ENCODE results near the gene CPOX. TPM values are rescaled to one million over a fixed set of nuclear protein-coding genes. Genes with fewer than 3 reads are reported as not detected.

The CPOX gene
- total and polyA plus RNA-seq, 4 donors = 19.5 to 26.7 (median 22.9) TPM

DNA sequence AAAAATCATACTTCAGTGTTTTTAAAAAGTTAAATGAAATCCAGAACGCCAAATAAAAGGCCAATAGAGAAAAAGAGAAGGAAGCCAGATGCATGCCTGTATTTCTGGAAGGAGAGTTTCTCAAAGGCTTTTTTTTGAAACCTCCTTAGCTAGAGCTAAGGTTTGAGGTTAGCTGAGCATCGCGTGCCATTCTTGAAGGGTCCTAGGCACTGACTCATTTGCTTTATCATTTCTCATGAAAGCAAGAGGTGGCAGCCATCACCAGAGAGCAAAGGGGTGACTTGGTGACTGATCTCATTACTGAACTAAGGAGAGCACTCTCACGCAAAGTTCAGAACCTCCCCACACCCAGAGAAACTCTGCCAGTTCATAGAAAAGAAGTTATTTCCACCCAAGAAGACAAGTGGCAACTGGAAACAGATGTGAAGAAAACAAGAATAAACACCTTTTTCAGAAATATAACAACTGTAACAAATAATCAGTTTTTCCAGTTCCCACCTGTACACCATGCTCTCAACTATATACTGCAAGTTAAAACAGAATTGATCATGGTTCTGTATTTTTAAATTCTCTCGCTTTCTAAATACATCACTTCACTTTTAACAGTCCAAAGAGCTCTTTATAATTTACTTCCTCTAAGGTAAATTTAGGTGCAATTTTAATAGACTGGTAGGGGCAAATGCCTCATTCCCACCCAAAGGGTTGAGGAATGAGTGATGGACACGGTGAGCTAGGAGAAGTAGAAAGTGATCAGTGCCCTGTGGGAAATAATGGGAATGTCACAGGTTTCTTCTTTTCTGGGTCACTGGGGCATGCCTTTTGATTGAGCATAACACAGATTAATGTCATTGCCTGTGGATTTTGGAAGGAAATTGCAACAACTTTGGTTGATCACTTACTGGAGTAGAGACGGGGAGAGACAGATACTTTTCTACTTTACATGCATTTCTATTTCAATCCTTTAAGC is 37.0 kb downstream of the CPOX start:
- DNase-seq (ENCODE audit: low read depth in 4 of 6, low spot score in 6 of 6) = peak in 1 of 6 donors; percentile 7
- no peak overlapping the region for H3K4me3 ChIP-seq (ENCODE audit: low read depth, low read length)
- H3K27ac ChIP-seq (ENCODE audit: low read depth, low read length) = no peak overlapping the region
- no peaks in the 10 kb centered on the region for H3K27me3 ChIP-seq (ENCODE audit: control insufficient read depth, insufficient read depth, low read length)
- 73% methylated on average over 4 of the region's 7 CpGs for WGBS (ENCODE audit: insufficient coverage)
- no peaks in the 10 kb centered on the region for H3K9me3 ChIP-seq (ENCODE audit: control insufficient read depth, insufficient read depth, low read length)
- H3K36me3 ChIP-seq (ENCODE audit: control insufficient read depth, insufficient read depth, low read length) = no peaks in the 10 kb centered on the region
- no peaks in the 10 kb centered on the region for H3K4me1 ChIP-seq (ENCODE audit: control insufficient read depth, insufficient read depth, low read length)

DNA sequence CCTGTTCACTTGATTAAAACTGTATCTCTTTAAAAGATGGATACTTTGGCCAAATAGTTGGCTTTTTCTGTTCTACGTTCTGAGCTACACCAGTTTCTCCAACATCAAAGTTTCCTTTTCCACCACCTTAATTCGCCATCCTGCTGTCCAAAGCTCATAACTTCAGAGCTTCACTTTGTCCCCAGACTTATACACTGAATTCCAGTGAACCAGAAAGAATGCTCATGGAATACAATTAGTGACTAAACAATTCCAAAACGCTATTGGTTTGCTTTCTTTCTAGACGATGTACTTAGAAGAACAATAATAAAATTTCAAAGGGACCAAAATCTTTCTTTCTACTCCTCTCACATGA is 38.4 kb downstream of the CPOX start:
- H3K4me3 ChIP-seq (ENCODE audit: low read depth, low read length) = no peak overlapping the region
- H3K27me3 ChIP-seq (ENCODE audit: control insufficient read depth, insufficient read depth, low read length) = no peaks in the 10 kb centered on the region
- no peak overlapping the region for H3K27ac ChIP-seq (ENCODE audit: low read depth, low read length)
- WGBS (ENCODE audit: insufficient coverage) = 35% methylated on average over 2 of the region's 4 CpGs
- H3K4me1 ChIP-seq (ENCODE audit: control insufficient read depth, insufficient read depth, low read length) = no peaks in the 10 kb centered on the region
- no peaks in the 10 kb centered on the region for H3K36me3 ChIP-seq (ENCODE audit: control insufficient read depth, insufficient read depth, low read length)
- no peaks in the 10 kb centered on the region for H3K9me3 ChIP-seq (ENCODE audit: control insufficient read depth, insufficient read depth, low read length)
- no peak for DNase-seq (ENCODE audit: low read depth in 4 of 6, low spot score in 6 of 6)

DNA sequence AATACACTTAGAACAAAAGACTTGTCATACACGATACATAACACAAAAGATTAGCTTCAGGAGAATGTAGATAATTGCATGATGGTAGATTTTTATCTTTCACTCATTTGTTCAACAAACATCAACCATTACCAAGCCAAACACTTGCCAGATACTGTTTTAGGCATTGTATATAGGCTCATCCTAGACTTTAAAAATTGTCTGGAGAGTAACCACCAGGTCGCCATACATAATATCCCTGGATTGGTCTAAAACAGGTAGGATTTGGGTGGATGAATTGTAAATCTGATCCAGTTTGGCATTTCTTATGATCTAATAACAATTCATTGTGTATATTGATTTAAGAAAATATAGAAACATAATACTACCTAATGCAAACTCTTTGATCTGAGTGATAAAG is 38.8 kb downstream of the CPOX start:
- Histone ChIP-seq H3K27me3 (ENCODE audit: control insufficient read depth, insufficient read depth, low read length) (no peaks in the 10 kb centered on the region), H3K27ac (ENCODE audit: low read depth, low read length) (no peak overlapping the region), H3K36me3 (ENCODE audit: control insufficient read depth, insufficient read depth, low read length) (no peaks in the 10 kb centered on the region), H3K9me3 (ENCODE audit: control insufficient read depth, insufficient read depth, low read length) (no peaks in the 10 kb centered on the region), H3K4me3 (ENCODE audit: low read depth, low read length) (no peak overlapping the region), H3K4me1 (ENCODE audit: control insufficient read depth, insufficient read depth, low read length) (no peaks in the 10 kb centered on the region)
- WGBS (ENCODE audit: insufficient coverage) = no CpG with 5 or more reads among the region's 2 CpGs
- no peak for DNase-seq (ENCODE audit: low read depth in 4 of 6, low spot score in 6 of 6)

DNA sequence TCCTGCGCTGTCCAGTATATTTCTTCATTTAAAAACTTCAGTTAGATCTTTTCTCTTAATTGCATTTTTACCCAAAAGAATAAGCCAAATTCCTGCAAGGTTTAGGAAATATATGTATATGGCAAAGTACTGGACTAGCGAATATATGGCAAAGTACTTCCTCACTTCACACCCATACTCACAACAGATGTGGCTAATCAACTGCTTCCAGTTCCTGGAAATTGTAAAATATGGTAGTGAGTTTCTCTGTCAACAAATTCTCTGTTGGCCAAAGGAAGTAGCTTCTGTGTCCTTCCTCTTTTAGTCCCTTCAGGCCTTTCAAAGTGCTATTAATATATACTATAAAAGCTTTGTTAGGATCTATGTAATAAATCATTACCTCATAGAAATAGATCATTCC is 39.7 kb downstream of the CPOX start:
- no peaks in the 10 kb centered on the region for H3K27me3 ChIP-seq (ENCODE audit: control insufficient read depth, insufficient read depth, low read length)
- no peak overlapping the region for H3K4me3 ChIP-seq (ENCODE audit: low read depth, low read length)
- peak in 1 of 6 donors; percentile 13 for DNase-seq (ENCODE audit: low read depth in 4 of 6, low spot score in 6 of 6)
- no peak overlapping the region for H3K27ac ChIP-seq (ENCODE audit: low read depth, low read length)
- no peaks in the 10 kb centered on the region for H3K4me1 ChIP-seq (ENCODE audit: control insufficient read depth, insufficient read depth, low read length)
- WGBS (ENCODE audit: insufficient coverage) = no CpG with 5 or more reads among the region's 2 CpGs
- H3K9me3 ChIP-seq (ENCODE audit: control insufficient read depth, insufficient read depth, low read length) = no peaks in the 10 kb centered on the region
- H3K36me3 ChIP-seq (ENCODE audit: control insufficient read depth, insufficient read depth, low read length) = no peaks in the 10 kb centered on the region

DNA sequence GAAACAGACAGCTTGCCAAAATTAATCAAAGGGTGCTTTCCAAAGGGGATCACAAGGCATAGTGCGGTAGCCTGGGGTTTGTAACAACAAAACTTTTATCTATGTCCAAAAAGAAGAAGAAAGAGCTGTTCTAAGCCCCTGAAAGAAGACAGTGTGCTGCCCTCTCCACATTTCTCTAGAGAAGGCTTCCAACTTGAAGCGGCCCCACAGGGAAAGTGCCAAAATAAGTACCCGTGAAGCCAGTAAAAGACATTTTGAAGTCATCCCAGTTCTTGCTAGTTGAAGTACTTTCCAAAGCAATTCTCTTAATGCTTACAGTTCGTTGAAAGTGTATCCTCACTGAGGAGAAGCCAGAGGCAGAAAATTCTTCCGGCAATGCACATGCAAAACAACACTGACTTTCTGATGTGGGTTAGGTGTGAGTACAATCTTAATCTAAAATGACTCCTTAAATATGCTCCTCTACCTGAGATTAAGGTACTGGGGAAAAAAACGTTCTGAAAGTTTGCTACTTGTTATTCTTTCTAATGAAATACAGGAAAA is 40.3 kb downstream of the CPOX start:
- Histone ChIP-seq H3K27me3 (ENCODE audit: control insufficient read depth, insufficient read depth, low read length) (no peaks in the 10 kb centered on the region), H3K4me3 (ENCODE audit: low read depth, low read length) (no peak overlapping the region), H3K4me1 (ENCODE audit: control insufficient read depth, insufficient read depth, low read length) (no peaks in the 10 kb centered on the region), H3K9me3 (ENCODE audit: control insufficient read depth, insufficient read depth, low read length) (no peaks in the 10 kb centered on the region), H3K27ac (ENCODE audit: low read depth, low read length) (no peak overlapping the region), H3K36me3 (ENCODE audit: control insufficient read depth, insufficient read depth, low read length) (no peaks in the 10 kb centered on the region)
- WGBS (ENCODE audit: insufficient coverage) = 57% methylated on average over 1 of the region's 6 CpGs
- DNase-seq (ENCODE audit: low read depth in 4 of 6, low spot score in 6 of 6) = peak in 1 of 6 donors; percentile 37

DNA sequence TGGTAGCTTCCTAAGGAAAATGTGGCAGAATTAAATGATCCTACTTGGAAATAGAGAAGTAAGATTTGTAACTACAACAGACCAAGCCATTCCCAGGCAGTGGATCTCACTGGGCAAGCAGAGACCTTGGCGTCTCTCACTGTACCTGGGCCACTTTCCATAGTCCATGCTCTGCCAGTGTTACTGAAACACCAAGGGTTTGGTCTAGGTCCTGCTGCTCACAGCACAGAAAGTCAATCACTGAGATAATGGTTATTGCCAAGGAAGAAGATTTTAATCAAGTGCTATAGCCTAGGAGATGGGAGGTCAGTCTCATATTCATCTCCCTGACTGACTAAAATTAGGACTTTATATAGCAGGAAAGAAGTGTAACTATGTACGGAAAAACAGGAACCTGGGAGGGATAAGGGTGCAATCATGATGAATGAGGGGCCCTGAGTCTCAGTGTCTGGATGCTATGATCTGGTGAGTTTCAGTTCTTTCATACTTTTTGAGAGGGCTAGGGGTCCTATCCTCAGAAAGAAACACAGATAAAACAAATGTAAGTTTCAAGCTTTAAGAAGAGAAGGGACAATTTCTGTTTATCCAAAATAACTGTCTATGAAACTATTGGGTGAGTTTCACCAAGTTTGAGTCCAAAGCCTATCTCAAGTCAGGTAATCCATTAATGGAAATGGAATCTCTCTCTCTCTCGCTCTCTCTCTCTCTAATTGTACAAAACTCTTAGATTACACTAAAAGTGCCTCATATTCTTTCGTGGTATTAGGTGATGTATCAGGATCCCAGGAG is 41.0 kb downstream of the CPOX start:
- DNase-seq (ENCODE audit: low read depth in 4 of 6, low spot score in 6 of 6) = no peak

DNA sequence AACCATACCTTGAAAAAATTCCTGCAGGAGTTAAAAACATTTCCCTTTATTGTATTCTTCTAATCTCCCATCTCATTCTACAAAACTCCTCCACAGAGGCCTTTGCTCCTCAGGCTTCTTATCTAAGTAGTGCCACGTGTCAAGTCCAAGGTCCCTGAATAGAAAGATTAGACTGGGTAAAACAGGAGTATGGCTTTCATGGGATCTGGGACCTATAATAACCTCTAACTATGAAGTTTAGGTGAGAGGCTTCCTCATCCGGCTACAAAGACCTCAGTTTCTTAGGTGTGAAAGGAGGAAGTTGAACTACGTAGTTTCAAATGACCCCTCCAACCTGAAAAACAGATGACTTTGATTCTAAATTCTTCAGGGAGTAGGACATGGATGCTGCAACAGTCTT is 41.7 kb downstream of the CPOX start:
- DNase-seq (ENCODE audit: low read depth in 4 of 6, low spot score in 6 of 6) = no peak
- no peak overlapping the region for H3K27ac ChIP-seq (ENCODE audit: low read depth, low read length)
- WGBS (ENCODE audit: insufficient coverage) = no CpG with 5 or more reads among the region's 3 CpGs

More for the DNA sequence above, 41.0 kb downstream of the CPOX start:
- Histone ChIP-seq H3K36me3 (ENCODE audit: control insufficient read depth, insufficient read depth, low read length) (no peaks in the 10 kb centered on the region), H3K27me3 (ENCODE audit: control insufficient read depth, insufficient read depth, low read length) (no peaks in the 10 kb centered on the region), H3K9me3 (ENCODE audit: control insufficient read depth, insufficient read depth, low read length) (no peaks in the 10 kb centered on the region), H3K4me3 (ENCODE audit: low read depth, low read length) (no peak overlapping the region), H3K27ac (ENCODE audit: low read depth, low read length) (no peak overlapping the region), H3K4me1 (ENCODE audit: control insufficient read depth, insufficient read depth, low read length) (no peaks in the 10 kb centered on the region)
- 60% methylated on average over 1 of the region's 4 CpGs for WGBS (ENCODE audit: insufficient coverage)

DNA sequence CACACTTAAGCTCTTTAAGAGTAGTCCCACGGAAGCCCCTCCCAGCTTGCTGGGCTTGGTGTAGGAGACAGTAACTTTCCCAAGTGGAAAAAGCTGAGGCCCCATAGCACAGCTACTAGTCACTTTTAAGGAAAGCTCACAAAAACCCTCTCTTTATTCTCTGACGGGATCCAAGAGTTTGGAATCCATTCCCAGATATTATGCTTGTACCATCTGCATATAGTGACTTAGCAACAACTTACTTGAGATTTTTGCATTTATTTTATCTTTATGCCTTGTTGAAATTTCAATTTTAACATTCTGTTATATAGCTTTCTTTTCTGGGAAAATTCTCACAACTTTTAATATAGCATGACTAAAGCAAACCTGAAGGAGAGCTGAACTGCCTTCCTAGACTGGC is 42.2 kb downstream of the CPOX start:
- Histone ChIP-seq H3K27me3 (ENCODE audit: control insufficient read depth, insufficient read depth, low read length) (no peaks in the 10 kb centered on the region), H3K9me3 (ENCODE audit: control insufficient read depth, insufficient read depth, low read length) (no peaks in the 10 kb centered on the region), H3K4me3 (ENCODE audit: low read depth, low read length) (no peak overlapping the region), H3K36me3 (ENCODE audit: control insufficient read depth, insufficient read depth, low read length) (no peaks in the 10 kb centered on the region), H3K27ac (ENCODE audit: low read depth, low read length) (no peak overlapping the region), H3K4me1 (ENCODE audit: control insufficient read depth, insufficient read depth, low read length) (no peaks in the 10 kb centered on the region)
- DNase-seq (ENCODE audit: low read depth in 4 of 6, low spot score in 6 of 6) = peak in 1 of 6 donors; percentile 76
- WGBS (ENCODE audit: insufficient coverage) = no CpG with 5 or more reads among the region's 2 CpGs

More for the DNA sequence above, 41.7 kb downstream of the CPOX start:
- H3K36me3 ChIP-seq (ENCODE audit: control insufficient read depth, insufficient read depth, low read length) = no peaks in the 10 kb centered on the region
- no peaks in the 10 kb centered on the region for H3K9me3 ChIP-seq (ENCODE audit: control insufficient read depth, insufficient read depth, low read length)
- H3K4me3 ChIP-seq (ENCODE audit: low read depth, low read length) = no peak overlapping the region
- H3K27me3 ChIP-seq (ENCODE audit: control insufficient read depth, insufficient read depth, low read length) = no peaks in the 10 kb centered on the region
- H3K4me1 ChIP-seq (ENCODE audit: control insufficient read depth, insufficient read depth, low read length) = no peaks in the 10 kb centered on the region

DNA sequence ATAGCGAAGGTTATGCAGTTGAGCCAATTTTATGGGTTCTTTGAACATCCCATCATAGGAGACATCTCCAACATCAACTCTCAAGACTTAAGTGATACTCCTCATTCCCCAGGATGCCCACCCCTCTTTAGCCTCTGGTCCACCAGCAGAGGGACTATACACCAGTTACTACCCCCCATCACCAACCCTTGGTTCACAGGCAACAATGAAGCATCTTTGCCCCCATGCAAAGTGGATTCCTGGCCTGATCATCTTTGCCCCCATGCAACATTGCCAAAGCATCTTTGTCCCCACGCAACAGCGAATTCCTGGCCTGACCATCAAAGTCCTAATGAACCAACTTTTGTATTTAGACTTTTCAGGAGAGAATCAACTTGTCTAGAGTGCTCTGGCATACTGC is 42.6 kb downstream of the CPOX start:
- no peak for DNase-seq (ENCODE audit: low read depth in 4 of 6, low spot score in 6 of 6)
- WGBS (ENCODE audit: insufficient coverage) = 100% methylated on average over 2 of the region's 3 CpGs
- Histone ChIP-seq H3K36me3 (ENCODE audit: control insufficient read depth, insufficient read depth, low read length) (no peaks in the 10 kb centered on the region), H3K4me1 (ENCODE audit: control insufficient read depth, insufficient read depth, low read length) (no peaks in the 10 kb centered on the region), H3K27me3 (ENCODE audit: control insufficient read depth, insufficient read depth, low read length) (no peaks in the 10 kb centered on the region), H3K9me3 (ENCODE audit: control insufficient read depth, insufficient read depth, low read length) (no peaks in the 10 kb centered on the region), H3K4me3 (ENCODE audit: low read depth, low read length) (no peak overlapping the region), H3K27ac (ENCODE audit: low read depth, low read length) (no peak overlapping the region)

Measured in spinal cord (tissue), 10 donors.